GM18498 (cell line): ENCODE measurements around the gene MTCL3.

ENCODE experiments used
- ATAC-seq: cut with Tn5 transposase; IDR thresholded peaks from one replicate; pipeline ENCODE4 v1.9.1; 2021; ENCODE audit warnings: mild to moderate bottlenecking, moderate library complexity; ENCODE audit not compliant: unreplicated experiment

The MTCL3 gene

DNA sequence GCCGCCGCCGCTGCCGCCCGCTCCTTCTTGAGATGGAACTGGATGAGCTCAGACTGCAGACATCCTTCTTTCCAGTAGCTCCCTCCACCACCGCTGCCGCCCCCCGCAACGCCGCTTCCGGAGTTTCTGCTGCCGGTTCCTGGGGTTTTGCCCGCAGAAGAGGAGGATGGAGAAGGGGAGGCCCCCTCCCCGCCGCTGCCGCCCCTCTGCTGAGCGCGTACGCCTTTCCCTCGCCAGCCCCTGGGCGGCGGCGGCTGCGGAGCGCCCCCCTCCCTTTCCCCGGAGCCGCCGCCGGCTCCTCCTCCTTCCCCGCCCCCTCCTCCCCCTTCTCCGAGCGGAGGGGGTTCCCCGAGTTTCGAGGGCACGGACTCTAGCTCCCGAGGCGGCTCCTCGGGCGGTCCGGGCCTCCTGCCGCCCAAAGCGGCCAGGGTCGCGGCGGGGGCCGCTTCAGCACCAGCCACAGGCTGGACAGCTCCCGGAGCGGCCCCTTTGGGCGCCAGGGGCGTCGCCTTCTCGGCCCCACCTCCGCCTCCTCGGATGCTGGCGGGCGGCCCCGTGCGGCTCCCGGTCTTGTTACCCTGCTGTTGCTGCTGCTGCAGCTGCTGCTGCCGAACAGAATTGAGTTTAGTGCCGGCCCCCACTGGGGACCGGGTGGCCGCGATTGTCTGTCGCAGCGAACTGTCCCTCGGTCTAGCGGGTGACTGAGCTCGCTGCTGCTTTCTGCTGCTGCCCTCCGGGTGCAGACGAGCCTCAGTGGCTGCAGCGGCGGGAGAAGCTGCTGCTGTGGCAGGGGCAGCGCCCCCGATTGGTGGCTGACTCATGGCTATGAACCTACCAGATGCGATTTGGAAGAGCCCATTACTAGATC lies 3.1 kb downstream of the MTCL3 start:
- peak; percentile 75 for ATAC-seq

- ATAC-seq: peak; percentile 18
These were observed 3.8 kb downstream of the MTCL3 start for GRCh38 chr6:127515234-127515793.

GRCh38 chr6:127514773-127515227 lies 4.3 kb downstream of the MTCL3 start:
- no peak for ATAC-seq

DNA sequence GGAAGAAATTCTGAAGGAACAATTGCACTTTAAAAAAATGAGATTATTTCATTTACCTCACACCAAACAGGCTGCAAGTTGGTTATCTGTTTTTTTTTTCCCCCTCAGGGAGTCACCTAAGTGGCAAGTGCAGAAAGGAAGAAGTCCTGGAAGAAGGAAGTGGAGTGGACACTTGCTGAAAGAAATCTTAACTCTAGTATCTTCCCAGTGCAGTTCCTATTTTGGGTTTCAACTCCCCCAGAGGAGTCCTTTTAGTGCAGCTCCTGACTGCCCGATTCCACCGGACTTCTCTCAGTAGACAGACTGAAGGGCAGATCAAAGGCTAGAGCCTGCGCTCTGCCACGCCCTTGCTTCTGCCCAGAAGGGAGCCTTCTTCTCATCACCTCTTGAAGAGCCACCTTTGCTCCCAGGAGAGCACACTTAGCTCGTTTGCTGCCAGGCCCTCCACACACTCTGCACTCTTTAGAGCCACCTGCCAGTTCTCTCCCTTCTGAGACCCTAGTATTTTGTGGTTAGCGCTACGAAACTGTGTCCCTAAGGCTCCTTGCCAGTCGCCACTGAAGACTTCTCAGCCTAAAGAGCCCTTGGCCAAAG lies 4.9 kb downstream of the MTCL3 start:
- ATAC-seq: no peak

GRCh38 chr6:127513425-127513824 lies 5.7 kb downstream of the MTCL3 start:
- no peak for ATAC-seq

DNA sequence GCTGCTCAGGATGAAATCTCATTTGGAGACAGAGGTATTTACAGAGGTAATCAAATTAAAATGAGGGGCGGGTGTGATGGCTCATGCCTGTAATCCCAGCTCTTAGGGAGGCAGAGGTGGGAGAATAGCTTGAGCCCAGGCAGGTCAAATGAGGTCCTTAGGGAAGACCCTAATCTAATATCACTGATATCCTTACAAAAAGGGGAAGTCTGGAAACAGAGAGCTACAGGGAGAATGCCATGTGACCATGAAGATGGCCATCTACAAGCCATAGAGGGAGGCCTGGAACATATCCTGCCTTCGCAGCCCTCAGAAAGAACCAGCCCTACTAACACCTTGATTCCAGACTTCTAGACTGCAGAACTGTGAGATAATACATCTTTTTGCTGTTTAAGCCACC lies 8.3 kb downstream of the MTCL3 start:
- ATAC-seq: no peak

- ATAC-seq: no peak
These were observed 12.2 kb downstream of the MTCL3 start for GRCh38 chr6:127506894-127507293.

GRCh38 chr6:127503022-127503421 lies 16.1 kb downstream of the MTCL3 start:
- no peak for ATAC-seq

DNA sequence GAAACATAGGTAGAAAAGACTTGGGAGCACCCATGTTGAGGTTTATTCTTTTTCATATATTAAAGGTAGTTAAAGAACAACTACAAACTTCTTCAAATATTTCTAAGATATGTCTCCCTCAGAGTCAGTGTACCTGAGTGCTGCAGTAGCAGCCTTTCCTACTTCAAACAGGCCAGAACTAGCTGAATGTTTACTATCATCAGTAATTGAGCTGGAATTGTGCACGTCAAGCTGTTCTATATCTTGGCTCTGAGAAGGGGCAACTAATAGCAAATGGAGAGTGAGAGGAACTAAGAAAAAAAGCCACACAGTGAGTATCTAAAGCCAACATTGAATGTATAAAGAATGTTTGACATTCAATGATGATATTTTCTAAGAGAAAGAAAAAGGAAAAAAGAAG lies 21.7 kb downstream of the MTCL3 start:
- no peak for ATAC-seq

DNA sequence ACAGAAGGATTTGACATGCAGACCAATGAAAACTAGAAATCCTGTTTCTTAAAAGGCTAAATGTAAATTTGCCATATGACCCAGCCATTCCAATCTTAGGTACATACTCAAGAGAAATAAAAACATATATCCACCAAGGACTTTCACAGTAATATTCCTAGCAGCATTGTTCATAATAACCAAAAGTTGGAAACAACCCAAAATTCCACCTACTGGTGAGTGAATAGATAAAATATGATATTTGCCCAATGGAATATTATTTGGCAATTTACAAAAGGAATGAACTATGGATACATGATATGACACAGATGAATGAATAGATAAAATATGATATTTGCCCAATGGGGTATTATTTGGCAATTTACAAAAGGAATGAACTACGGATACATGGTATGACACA lies 22.7 kb downstream of the MTCL3 start:
- no peak for ATAC-seq

GRCh38 chr6:127494240-127494767 lies 24.8 kb downstream of the MTCL3 start:
- no peak for ATAC-seq

- ATAC-seq: no peak
These were observed 29.9 kb downstream of the MTCL3 start for GRCh38 chr6:127489248-127489647.

- ATAC-seq: no peak
These were observed 32.2 kb downstream of the MTCL3 start for GRCh38 chr6:127486934-127487333.

- peak; percentile 100 for ATAC-seq
These were observed 34.8 kb downstream of the MTCL3 start for GRCh38 chr6:127484212-127484863.

- ATAC-seq: peak; percentile 27
These were observed 35.6 kb downstream of the MTCL3 start for GRCh38 chr6:127483399-127484055.

DNA sequence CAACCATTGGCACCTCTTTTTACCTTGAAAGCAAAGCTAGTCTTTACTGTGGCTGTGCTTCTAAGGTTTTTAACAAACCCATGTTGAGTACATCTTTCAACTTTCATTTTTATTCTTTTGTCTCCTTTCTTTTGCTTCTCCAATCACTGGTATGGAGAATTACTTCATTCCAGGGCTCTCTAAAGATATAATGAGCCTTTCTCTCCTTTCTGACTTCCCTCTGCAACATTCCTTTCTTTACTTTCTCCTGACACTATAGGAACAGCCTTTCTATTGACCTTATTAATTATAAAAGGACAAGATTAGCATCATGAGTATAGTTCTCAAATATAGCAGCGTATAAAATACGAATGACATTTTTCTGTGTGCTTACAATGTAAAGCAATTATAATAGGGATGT lies 36.8 kb downstream of the MTCL3 start:
- no peak for ATAC-seq

- no peak for ATAC-seq
These were observed 37.5 kb downstream of the MTCL3 start for GRCh38 chr6:127481628-127482027.

- ATAC-seq: no peak
These were observed 38.0 kb downstream of the MTCL3 start for GRCh38 chr6:127481111-127481510.

DNA sequence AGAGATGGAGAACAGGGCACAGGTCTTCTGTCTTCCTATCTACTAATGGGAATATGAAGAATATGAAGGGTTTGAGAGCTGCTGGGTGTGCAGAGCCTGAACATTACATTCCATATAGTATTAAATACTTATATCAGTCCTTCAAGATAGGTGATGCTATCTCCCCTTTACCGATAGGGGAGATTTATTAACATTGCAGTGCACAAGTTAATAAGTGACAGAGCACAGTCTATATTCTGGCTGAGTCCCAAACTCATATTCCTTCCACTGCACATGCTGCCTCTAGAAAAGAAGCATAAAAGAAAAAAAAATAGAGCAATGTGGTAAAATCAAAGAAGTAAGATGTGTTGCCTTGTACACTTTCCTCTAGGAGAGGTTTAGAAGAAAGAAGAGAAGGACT lies 41.5 kb downstream of the MTCL3 start:
- no peak for ATAC-seq

DNA sequence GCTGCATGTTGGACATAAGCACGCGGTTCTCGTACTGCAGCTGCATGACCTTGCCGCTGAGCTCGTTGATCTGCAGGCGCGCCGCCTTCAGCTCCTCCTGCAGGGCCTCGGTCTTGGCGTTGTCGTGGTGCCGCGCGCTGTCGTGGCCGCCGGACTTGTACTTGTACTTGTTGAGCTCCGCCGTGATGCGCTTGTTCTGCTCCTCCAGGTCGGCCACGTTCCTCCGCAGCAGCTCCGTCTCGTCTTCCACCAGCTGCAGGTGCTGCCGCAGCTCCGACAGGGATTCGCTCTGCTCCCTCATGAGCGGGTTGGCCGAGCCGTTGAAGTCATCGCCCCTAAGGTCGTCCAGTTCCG lies 43.3 kb downstream of the MTCL3 start:
- ATAC-seq: no peak
